HG03039 (cell line): ENCODE results near the gene TIMM21.
A peak's percentile ranks its signal among the peaks of the same experiment; 100 is the strongest.

Experiments
- ATAC-seq: cut with Tn5 transposase; IDR thresholded peaks from one replicate; pipeline ENCODE4 v1.9.1; 2021; ENCODE audit warnings: mild to moderate bottlenecking, moderate library complexity; ENCODE audit not compliant: unreplicated experiment

Gene TIMM21

GRCh38 chr18:74146756-74147155 is 1.6 kb upstream of the TIMM21 start:
- ATAC-seq, result no peak

DNA sequence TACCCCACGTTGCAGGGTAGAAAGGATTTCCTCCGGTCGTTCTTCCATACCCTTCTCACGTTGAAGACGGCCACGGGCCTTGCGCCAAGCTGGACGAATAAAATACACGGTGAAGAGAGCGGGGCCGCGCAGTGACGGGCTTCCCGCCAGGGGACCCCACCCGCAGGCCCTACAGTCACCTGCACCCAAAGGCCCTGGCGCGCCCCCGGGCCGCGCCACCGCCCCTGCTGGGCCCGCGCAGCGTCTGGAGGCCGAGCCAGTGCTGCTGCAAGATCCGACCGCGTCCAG is 888 bp upstream of the TIMM21 start:
- ATAC-seq, result no peak

- peak; percentile 1 for ATAC-seq
Measured at GRCh38 chr18:74148543-74149070, 284 bp downstream of the TIMM21 start.

DNA sequence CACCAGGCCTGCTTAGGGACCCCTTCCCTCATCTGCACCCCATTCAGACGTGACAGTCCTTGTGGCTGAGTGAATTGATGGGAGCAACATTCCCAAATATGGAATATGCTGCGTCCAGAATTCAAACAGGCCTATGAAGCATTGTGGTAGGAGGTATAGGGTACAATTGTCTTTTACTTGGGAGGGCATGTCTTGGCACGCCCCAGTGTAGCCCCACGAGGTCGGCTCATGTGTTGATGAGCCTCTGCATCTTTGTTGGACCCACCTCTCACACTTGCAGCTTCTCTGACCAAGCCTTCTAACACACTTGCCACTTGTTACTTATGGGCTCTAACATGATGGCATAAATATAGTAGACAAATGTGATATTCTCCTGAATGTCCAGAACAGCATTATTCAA is 1.6 kb downstream of the TIMM21 start:
- ATAC-seq, result no peak

- no peak for ATAC-seq
Measured at GRCh38 chr18:74152270-74152669, 3.9 kb downstream of the TIMM21 start.

GRCh38 chr18:74152857-74153256 is 4.5 kb downstream of the TIMM21 start:
- no peak for ATAC-seq

DNA sequence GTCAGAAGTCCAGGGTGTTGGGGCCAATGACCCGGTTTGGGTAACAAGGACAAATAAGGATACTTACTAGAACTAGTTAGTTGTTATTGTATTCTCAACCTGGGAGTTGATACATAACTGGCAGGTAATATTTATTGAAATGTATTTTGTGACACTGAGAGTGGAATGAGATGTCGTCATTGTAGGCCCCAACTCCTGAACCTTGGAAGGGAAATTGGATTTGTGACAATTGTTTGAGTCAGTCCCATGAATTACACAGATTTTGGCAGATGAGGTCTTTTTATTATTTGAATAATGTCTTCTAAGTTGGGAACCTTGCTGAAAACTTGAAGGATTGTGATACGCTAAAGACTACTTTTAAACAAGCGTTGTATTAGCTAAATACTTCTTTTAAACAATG is 5.1 kb downstream of the TIMM21 start:
- ATAC-seq, result no peak

DNA sequence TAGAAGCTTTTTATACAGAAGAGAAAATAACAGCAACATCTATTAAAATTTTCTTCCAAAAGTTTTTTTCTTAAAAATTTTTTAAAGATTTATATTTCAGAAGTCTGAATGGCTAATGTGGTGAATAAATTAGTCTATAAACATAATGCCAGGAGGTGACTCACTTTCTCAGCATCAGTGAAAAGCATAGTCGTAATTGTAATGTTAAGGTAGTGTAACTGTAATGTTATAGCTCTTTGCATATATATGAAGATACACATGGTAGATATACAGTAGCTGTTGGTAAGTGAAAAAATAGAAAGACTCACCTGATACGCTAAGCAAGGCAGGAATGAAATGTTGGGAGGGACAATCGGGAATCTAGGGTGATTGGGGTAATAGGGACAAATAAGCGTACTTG is 5.5 kb downstream of the TIMM21 start:
- ATAC-seq, result no peak

DNA sequence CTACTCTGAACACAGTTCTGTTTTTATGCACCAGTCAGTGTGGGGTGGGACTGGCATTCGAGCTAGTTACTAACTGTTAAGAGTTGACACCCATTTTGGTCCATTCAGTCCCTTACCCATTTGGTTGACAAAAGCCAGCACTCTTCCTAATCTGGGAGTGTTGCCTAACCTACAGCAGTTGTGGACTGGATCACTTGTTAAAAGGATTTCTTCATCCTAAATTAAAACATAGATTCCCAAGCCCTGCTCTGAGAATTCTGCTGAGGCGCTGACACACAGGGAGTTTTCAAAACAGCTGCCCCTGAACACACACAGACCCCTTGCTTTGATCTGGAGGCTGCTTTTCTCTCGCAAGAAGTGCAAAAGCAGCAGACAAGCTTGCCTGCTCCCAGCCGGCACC is 6.4 kb downstream of the TIMM21 start:
- no peak for ATAC-seq

DNA sequence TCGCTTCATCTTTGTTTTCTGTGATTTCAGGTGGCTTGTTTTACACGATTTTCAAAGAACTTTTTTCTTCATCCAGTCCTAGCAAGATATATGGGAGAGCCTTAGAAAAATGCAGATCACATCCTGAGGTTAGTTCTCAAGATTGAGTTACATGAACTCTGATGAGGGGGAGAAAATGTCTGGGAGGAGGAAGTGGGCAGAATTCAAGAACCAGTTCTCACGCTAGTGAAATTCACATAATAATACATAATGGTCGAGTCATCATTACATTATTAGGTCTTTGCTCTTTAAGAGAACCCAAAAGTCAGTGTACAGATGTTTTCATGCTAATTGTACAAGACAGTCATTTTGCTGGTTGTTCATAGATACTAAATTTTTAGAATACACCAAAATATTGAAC is 7.0 kb downstream of the TIMM21 start:
- ATAC-seq, result no peak

- ATAC-seq, result no peak
Measured at GRCh38 chr18:74163019-74163660, 14.8 kb downstream of the TIMM21 start.

DNA sequence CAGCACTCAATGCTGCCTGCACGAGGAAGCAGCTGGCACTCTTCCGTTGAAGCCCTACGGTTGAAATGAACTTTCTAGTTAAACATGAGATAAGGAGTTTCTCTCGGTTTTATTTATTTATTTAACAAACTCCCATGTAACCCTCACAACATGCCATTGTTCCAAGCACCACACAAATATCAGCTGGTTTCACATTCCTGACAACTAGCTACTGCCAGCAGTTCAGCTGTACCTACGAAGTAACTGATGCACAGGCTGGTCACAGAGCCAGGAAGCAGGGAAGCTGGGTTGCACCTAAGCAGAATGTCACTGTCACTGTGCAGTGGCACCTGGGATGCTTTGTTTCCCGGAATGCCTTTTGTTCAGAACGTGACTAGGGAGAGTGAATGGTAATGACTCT is 18.1 kb downstream of the TIMM21 start:
- no peak for ATAC-seq

GRCh38 chr18:74171910-74172606 is 23.7 kb downstream of the TIMM21 start:
- ATAC-seq, result peak; percentile 76

DNA sequence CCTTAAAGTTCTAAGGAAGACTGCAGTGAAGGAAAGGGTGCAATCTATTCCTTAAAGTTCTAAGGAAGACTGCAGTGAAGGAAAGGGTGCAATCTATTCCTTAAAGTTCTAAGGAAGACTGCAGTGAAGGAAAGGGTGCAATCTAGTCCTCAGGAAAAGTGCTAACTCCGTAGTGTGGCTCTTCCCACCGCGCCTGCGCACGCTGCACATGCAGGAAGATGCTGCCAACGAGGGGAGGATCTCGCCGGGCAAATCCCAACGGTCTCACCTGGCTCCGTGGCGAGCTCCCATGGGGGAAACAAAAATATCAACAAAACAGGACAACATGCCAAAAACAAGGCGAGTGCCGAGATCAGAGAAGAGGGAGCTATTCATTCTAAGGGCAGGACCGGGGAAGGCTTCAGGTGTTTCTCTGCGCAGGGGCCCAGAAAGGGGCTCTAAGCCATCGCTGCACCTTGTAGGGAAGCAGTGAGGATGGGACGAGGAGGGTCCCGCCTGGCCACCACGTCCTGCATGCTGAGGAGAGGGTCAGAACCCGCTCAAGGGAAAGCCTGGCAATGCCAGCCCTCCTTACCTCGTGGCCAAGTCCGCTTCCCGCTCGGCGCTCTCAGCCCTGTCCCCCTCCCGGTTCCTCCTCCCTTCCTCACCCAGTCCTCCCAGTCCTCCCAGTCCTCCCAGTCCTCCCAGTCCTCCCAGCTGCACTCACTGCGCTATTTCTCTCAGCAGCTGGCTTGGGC is 24.5 kb downstream of the TIMM21 start:
- ATAC-seq, result no peak

DNA sequence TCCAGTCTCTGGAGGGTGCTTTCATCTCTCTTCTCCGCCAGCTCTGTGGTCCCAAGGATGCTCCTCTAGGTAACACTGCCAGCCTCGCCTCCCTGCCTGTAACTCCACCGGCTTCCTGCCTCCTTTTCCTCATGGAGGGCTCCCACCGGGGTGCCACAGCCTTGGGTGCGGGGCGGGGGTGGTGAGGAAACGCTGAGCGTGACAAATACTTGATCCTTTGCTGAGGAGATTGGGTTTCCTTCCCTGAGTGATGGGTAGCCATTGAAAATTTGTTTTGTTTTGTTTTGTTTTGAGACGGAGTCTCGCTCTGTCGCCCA is 25.1 kb downstream of the TIMM21 start:
- no peak for ATAC-seq

DNA sequence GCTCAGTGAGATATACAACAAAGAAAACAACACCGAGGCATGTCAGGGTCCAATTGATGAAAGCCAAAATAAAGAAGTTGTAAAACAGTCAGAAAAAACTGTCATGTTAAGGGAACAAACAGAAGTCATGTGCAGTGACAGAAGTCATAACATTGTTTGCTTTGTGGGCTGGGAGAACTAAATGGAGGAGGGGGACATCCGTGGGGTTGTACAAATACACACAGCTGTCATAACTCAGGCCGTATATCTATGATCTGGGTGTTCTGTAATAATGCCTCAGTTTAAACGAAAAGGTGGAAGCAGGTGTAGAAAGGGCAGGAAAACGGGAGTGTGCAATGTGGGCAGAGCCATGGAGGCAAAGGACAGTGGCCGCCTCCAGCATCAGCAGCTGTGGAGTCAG is 27.3 kb downstream of the TIMM21 start:
- no peak for ATAC-seq

GRCh38 chr18:74178884-74179283 is 30.6 kb downstream of the TIMM21 start:
- ATAC-seq, result no peak

GRCh38 chr18:74179623-74180199 is 31.4 kb downstream of the TIMM21 start:
- no peak for ATAC-seq

DNA sequence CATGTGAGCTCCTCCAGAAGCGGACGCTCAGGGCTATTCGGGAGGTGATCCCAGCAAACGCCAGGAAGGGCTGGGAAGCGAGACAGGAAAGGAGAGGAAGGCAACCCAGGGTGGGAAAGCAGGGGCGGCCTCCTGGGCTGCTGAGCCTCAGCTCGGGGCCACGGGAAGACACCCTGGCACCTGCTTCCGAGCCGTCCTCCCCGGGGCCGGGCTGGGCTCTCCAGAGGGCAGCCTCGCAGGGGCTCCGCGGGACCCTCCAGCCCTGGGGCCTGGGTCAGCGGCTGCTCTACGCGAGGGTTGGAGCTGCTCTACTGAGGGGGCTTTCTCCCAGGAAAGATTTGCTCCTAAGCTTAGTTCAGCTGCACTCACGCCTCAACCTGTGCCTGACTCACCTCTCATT is 34.0 kb downstream of the TIMM21 start:
- ATAC-seq, result no peak

DNA sequence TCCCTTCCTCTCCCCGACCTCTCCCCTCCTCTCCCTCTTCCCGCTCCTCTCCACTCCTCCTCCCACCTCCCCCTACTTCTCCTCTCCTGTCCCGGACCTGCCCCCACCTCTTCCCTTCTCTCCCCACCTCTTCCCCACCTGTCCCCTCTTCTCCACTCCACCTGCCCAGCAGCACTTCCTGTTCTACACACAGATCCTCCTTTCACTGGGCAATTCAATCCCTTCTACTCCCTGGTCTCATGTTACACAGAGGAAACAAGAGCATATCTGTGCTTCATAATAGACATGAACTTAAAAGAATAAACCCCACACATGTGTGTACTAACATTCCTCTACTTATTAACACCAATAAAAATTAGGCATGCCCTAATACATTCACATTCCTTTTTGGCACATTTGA is 34.8 kb downstream of the TIMM21 start:
- ATAC-seq, result no peak

- ATAC-seq, result no peak
Measured at GRCh38 chr18:74184875-74185274, 36.6 kb downstream of the TIMM21 start.

DNA sequence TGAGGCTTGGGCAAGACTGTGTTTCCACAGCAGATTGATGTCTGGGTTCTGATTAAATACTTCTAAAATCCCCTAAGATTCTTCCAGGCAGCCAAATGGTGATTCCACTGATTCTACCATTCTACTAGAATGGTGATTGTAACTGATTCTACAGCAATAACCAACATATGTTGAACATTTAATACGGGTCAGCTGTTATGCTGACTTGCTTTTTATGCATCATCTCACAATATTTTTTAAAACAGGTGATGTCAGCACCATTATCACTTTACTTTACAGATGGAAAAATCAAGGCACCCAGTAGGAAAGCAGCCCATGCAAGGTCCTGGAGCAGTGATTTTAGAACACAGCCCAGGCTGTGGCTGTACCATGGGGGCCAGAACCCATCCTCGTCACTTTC is 37.5 kb downstream of the TIMM21 start:
- ATAC-seq, result no peak
